Right ventricle myocardium superior (tissue), 1 donor: ENCODE results near the gene GNE. TPM values are rescaled to one million over a fixed set of nuclear protein-coding genes. Genes with fewer than 3 reads are reported as not detected.
"Not testable (repeated sequence)": the region's sequence is repeated elsewhere in the genome, so short reads cannot be mapped to it uniquely, and the experiment has no call there.

Source experiments
- ATAC-seq: fragments of 200-7000 bp; cut with Tn5 transposase; one replicate; pipeline ENCODE4 v1.9.1; 2020; ENCODE audit warnings: mild to moderate bottlenecking; ENCODE audit not compliant: poor library complexity
- DNase-seq: peaks from one replicate; pipeline ENCODE4 v3.0.0-alpha.2; 2020
- intact Hi-C: fragments of 100-400 bp; cut with DNase I; formaldehyde crosslinking; loops from one replicate; pipeline ENCODE4 v1.11.2; 2022
- total RNA-seq: library from RNA; stranded (reverse); fragmentation: NEBNext Ultra II Directional; extraction: Animal tissue kit (Norgen Biotek cat#: 25700); gene quantifications from one replicate; pipeline ENCODE4 v1.2.1, GENCODE V29; 2021
- donor health status: DM: no; HTN: yes; CAD: no; lungs with severe emphysema.

The GNE gene
- total RNA-seq, 1 donor from 2014 or later, result 12.4 TPM

GRCh38 chr9:36187414-36187813 lies 70.8 kb downstream of the GNE start:
- ATAC-seq, result no peak
- no peak for DNase-seq
- intact Hi-C loops, result no loop called here

- DNase-seq, intact Hi-C loops, ATAC-seq: not testable (repeated sequence)
These were observed 78.0 kb downstream of the GNE start for GRCh38 chr9:36180243-36180642.

- ATAC-seq, result no peak
- intact Hi-C loops, result no loop called here
- DNase-seq, result no peak
These were observed 80.7 kb downstream of the GNE start for GRCh38 chr9:36177571-36177970.

GRCh38 chr9:36176496-36176895 lies 81.8 kb downstream of the GNE start:
- DNase-seq, intact Hi-C loops, ATAC-seq: not testable (repeated sequence)

GRCh38 chr9:36175209-36175608 lies 83.0 kb downstream of the GNE start:
- ATAC-seq, DNase-seq, intact Hi-C loops: not testable (repeated sequence)

- intact Hi-C loops, result no loop called here
- no peak for ATAC-seq
- no peak for DNase-seq
These were observed 83.5 kb downstream of the GNE start for GRCh38 chr9:36174731-36175130.

- DNase-seq (no peak), ATAC-seq (no peak)
- intact Hi-C loops, result no loop called here
These were observed 84.0 kb downstream of the GNE start for GRCh38 chr9:36174271-36174670.

- intact Hi-C loops, result no loop called here
- DNase-seq, result no peak
- ATAC-seq, result no peak
These were observed 84.4 kb downstream of the GNE start for GRCh38 chr9:36173861-36174260.

GRCh38 chr9:36170531-36170930 lies 87.7 kb downstream of the GNE start:
- DNase-seq (no peak), ATAC-seq (no peak)
- intact Hi-C loops, result no loop called here

- ATAC-seq (no peak), DNase-seq (no peak)
- intact Hi-C loops, result no loop called here
These were observed 88.5 kb downstream of the GNE start for GRCh38 chr9:36169708-36170107.

GRCh38 chr9:36169166-36169565 lies 89.1 kb downstream of the GNE start, which contains the start of gene CCIN:
Gene CCIN (plus strand): TSS chr9:36169388. CDS start chr9:36169503, 115 bp downstream.
- ATAC-seq (no peak), DNase-seq (no peak)
- intact Hi-C loops, result no loop called here

GRCh38 chr9:36166168-36166927 lies 91.9 kb downstream of the GNE start:
- intact Hi-C loops, result loop anchor here (1.0 kb wide), 1 partner anchor 63 kb away; no protein-coding TSS in a partner anchor
- DNase-seq, result peak; percentile 91
- ATAC-seq, result peak; percentile 97

GRCh38 chr9:36165826-36166167 lies 92.5 kb downstream of the GNE start:
- intact Hi-C loops, result loop anchor here (1.0 kb wide), 1 partner anchor 62 kb away; no protein-coding TSS in a partner anchor
- ATAC-seq (peak; percentile 51), DNase-seq (no peak)

GRCh38 chr9:36164989-36165388 lies 93.3 kb downstream of the GNE start:
- ATAC-seq (no peak), DNase-seq (no peak)
- intact Hi-C loops, result no loop called here

Other genes starting within 250 kb of the GNE start
- 4.6 TPM for gene RECK, start 221.5 kb downstream of the GNE start, total RNA-seq
- 6.7 TPM for gene GLIPR2, start 121.7 kb downstream of the GNE start, total RNA-seq
- gene CCIN, start 89.1 kb downstream of the GNE start, total RNA-seq, result not detected
- 63.0 TPM for gene CLTA, start 67.5 kb downstream of the GNE start, total RNA-seq
- 20.1 TPM for gene RNF38, start 141.8 kb upstream of the GNE start, total RNA-seq